NCI-H1436 (cell line): ENCODE data around the gene RPL3.

Source experiments
- DNase-seq: peaks from one replicate; lab custom pipeline; 2025; lab: John Stamatoyannopoulos, UW

The RPL3 gene

GRCh38 chr22:39299829-39300178, 19.6 kb downstream of the RPL3 start:
- DNase-seq, result no peak

- no peak for DNase-seq
Observed at GRCh38 chr22:39298241-39298987, 21.0 kb downstream of the RPL3 start.

- DNase-seq, result peak; percentile 35
Observed at GRCh38 chr22:39297490-39298240, 21.8 kb downstream of the RPL3 start.

- DNase-seq, result no peak
Observed at GRCh38 chr22:39296981-39297489, 22.4 kb downstream of the RPL3 start.

GRCh38 chr22:39296535-39296934, 22.9 kb downstream of the RPL3 start:
- no peak for DNase-seq

- DNase-seq, result no peak
Observed at GRCh38 chr22:39294571-39295468, 24.6 kb downstream of the RPL3 start.

GRCh38 chr22:39293766-39294368, 25.6 kb downstream of the RPL3 start:
- DNase-seq, result no peak

- DNase-seq, result no peak
Observed at GRCh38 chr22:39292561-39293074, 26.8 kb downstream of the RPL3 start.

- no peak for DNase-seq
Observed at GRCh38 chr22:39292031-39292462, 27.4 kb downstream of the RPL3 start.

GRCh38 chr22:39291523-39291922, 27.9 kb downstream of the RPL3 start:
- no peak for DNase-seq

- no peak for DNase-seq
Observed at GRCh38 chr22:39290724-39291161, 28.7 kb downstream of the RPL3 start.

- no peak for DNase-seq
Observed at GRCh38 chr22:39289975-39290720, 29.3 kb downstream of the RPL3 start.

GRCh38 chr22:39289533-39289932, 29.9 kb downstream of the RPL3 start:
- DNase-seq, result no peak

- no peak for DNase-seq
Observed at GRCh38 chr22:39288135-39288898, 31.1 kb downstream of the RPL3 start.

GRCh38 chr22:39287076-39287725, 32.2 kb downstream of the RPL3 start:
- no peak for DNase-seq

- no peak for DNase-seq
Observed at GRCh38 chr22:39284983-39285382, 34.4 kb downstream of the RPL3 start.

- DNase-seq, result no peak
Observed at GRCh38 chr22:39284142-39284980, 35.1 kb downstream of the RPL3 start.

GRCh38 chr22:39283322-39284141, 35.9 kb downstream of the RPL3 start:
- DNase-seq, result no peak
